PC-3 (cell line): ENCODE measurements around the gene FNDC5.

Source experiments
- EZH2 ChIP-seq: fragments of 300-600 bp; sonication (generic); IDR thresholded peaks from one replicate; pipeline ENCODE4 v1.6.1; 2017; ENCODE audit warnings: antibody characterized with exemption, mild to moderate bottlenecking, low read length; ENCODE audit not compliant: unreplicated experiment
- TF ChIP-seq, protein P1 (sequence below): fragments of 300-600 bp; sonication (generic); conservative IDR thresholded peaks from 2 replicates; pipeline ENCODE4 v1.5.1; 2017; ENCODE audit warnings: antibody characterized with exemption, low read depth, mild to moderate bottlenecking, low read length

DNA sequence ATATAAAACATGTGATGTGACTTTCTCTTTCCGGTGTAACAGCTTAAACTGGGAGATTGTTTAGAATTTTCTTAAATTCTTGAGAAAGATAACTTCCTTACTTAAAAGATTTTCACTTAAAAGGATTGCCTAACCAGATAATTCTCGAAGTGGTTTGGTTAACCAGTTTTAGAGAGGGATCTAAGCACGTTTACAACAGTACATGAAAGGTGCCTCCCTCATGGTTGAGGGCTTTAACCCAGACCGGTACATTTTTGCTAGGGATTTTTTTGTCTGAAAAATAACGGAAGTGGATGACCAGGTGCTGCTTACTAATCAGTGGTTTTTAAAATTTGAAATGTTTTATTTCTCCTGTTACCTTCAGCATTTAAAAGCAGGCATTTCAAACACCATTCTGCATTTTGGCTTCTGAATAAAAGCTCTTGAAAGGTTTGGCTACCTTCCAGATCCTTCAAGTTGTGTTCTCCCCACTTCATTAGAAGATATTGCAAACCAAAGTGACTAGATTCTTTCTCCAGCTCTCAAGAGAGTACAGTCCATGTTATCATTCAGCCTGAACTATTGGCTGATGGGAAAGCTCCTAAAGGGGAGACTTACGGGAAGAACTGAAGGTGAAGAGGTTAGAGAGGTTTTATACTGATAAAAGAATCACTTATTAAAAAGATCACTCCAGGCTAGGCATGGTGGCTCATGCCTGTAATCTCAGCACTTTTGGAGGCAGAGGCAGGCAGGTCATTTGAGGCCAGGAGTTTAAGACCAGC lies 40.4 kb downstream of the FNDC5 start:
- TF ChIP-seq, protein P1, sequence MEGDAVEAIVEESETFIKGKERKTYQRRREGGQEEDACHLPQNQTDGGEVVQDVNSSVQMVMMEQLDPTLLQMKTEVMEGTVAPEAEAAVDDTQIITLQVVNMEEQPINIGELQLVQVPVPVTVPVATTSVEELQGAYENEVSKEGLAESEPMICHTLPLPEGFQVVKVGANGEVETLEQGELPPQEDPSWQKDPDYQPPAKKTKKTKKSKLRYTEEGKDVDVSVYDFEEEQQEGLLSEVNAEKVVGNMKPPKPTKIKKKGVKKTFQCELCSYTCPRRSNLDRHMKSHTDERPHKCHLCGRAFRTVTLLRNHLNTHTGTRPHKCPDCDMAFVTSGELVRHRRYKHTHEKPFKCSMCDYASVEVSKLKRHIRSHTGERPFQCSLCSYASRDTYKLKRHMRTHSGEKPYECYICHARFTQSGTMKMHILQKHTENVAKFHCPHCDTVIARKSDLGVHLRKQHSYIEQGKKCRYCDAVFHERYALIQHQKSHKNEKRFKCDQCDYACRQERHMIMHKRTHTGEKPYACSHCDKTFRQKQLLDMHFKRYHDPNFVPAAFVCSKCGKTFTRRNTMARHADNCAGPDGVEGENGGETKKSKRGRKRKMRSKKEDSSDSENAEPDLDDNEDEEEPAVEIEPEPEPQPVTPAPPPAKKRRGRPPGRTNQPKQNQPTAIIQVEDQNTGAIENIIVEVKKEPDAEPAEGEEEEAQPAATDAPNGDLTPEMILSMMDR, result no peak
- TF ChIP-seq EZH2, result no peak
